CD8-positive, alpha-beta memory T cell (primary cell): ENCODE results near the gene STARD13. TPM values are rescaled to one million over a fixed set of nuclear protein-coding genes. Genes with fewer than 3 reads are reported as not detected.
"Not testable (repeated sequence)": the region's sequence is repeated elsewhere in the genome, so short reads cannot be mapped to it uniquely, and the experiment has no call there.

Experiments
- CTCF ChIA-PET: fragments of 350-600 bp; sonication (Branson Sonifier 250); formaldehyde crosslinking; loops from one replicate; lab custom pipeline; 2021; ENCODE audit warnings: antibody characterized with exemption; lab: Charles Lee
- POLR2A ChIA-PET: fragments of 350-600 bp; sonication (Branson Sonifier 250); formaldehyde crosslinking; loops from one replicate; lab custom pipeline; 2021; ENCODE audit warnings: antibody characterized with exemption; lab: Charles Lee
- DNase-seq, 5 donors: peaks; one replicate each; pipeline versions ENCODE4 v3.0.0 to v3.0.0-alpha.2; 2020 to 2022; ENCODE audit warnings: mixed read lengths in 1 of 5
- H3K27ac ChIP-seq: one replicate; pipeline ENCODE4 v1.7.0; 2013; ENCODE audit warnings: low read depth, mild to moderate bottlenecking, low read length, moderate library complexity
- H3K27me3 ChIP-seq: 2 replicates; pipeline ENCODE4 v1.7.0; 2013; ENCODE audit warnings: low read length, mild to moderate bottlenecking; ENCODE audit not compliant: insufficient read depth, poor library complexity, severe bottlenecking
- H3K36me3 ChIP-seq: 2 replicates; pipeline ENCODE4 v1.7.0; 2013; ENCODE audit warnings: mild to moderate bottlenecking, low read length, moderate library complexity; ENCODE audit not compliant: insufficient read depth
- H3K4me1 ChIP-seq: 2 replicates; pipeline ENCODE4 v1.7.0; 2013; ENCODE audit warnings: mild to moderate bottlenecking, low read length, moderate library complexity; ENCODE audit not compliant: insufficient read depth
- H3K4me3 ChIP-seq: 2 replicates; pipeline ENCODE4 v1.7.0; 2013; ENCODE audit warnings: mild to moderate bottlenecking, low read length
- H3K9me3 ChIP-seq: 2 replicates; pipeline ENCODE4 v1.7.0; 2013; ENCODE audit warnings: mild to moderate bottlenecking, low read length
- H3K27ac Mint-ChIP-seq, 8 donors: one replicate each; pipeline ENCODE4 v1.8.0; 2020 to 2021; ENCODE audit warnings: mixed read lengths in 8 of 8, mild to moderate bottlenecking in 6 of 8, inconsistent platforms in 3 of 8, moderate library complexity in 3 of 8
- H3K27me3 Mint-ChIP-seq, 2 donors: one replicate each; pipeline ENCODE4 v1.8.0; 2020 to 2021; ENCODE audit warnings: mixed read lengths in 2 of 2, mild to moderate bottlenecking in 1 of 2, moderate library complexity in 1 of 2
- H3K36me3 Mint-ChIP-seq, 3 donors: one replicate each; pipeline ENCODE4 v1.8.0; 2020 to 2021; ENCODE audit warnings: mixed read lengths in 3 of 3, inconsistent platforms in 1 of 3, mild to moderate bottlenecking in 1 of 3
- H3K4me1 Mint-ChIP-seq, 3 donors: one replicate each; pipeline ENCODE4 v1.8.0; 2020 to 2021; ENCODE audit warnings: mixed read lengths in 3 of 3, inconsistent platforms in 1 of 3, mild to moderate bottlenecking in 1 of 3
- H3K4me3 Mint-ChIP-seq, 7 donors: one replicate each; pipeline ENCODE4 v1.8.0; 2020 to 2021; ENCODE audit warnings: mixed read lengths in 7 of 7, mild to moderate bottlenecking in 6 of 7, moderate library complexity in 4 of 7, inconsistent platforms in 2 of 7
- H3K9me3 Mint-ChIP-seq, 5 donors: one replicate each; pipeline ENCODE4 v1.8.0; 2020 to 2022; ENCODE audit warnings: mixed read lengths in 5 of 5, mild to moderate bottlenecking in 3 of 5, moderate library complexity in 2 of 5, inconsistent platforms in 1 of 5
- polyA plus RNA-seq: library from polyadenylated mRNA; unstranded; fragments of 300-500 nt; fragmentation: Illumina TruSeq; gene quantifications from one replicate; pipeline ENCODE4 v1.2.3, GENCODE V29; 2021
- total RNA-seq, 2 experiments: library from RNA; stranded (reverse); gene quantifications; one replicate each; pipeline ENCODE4 v1.2.3, GENCODE V29; 2021

The STARD13 gene
- total and polyA plus RNA-seq, 3 experiments from 2014 or later: 0.40 to 0.48 TPM; not detected in 1

- Mint-ChIP-seq H3K4me1 (no peaks in the 10 kb centered on the region), H3K27ac (no peak overlapping the region), H3K27me3 (peaks cover 4 to 6% of the 10 kb centered on the region in 2 donors), H3K9me3 (no peaks in the 10 kb centered on the region), H3K4me3 (no peak overlapping the region), H3K36me3 (no peaks in the 10 kb centered on the region)
- no peak overlapping the region for H3K4me3 ChIP-seq
- no peak overlapping the region for H3K27ac ChIP-seq
- POLR2A ChIA-PET: no interaction called here
- CTCF ChIA-PET: no interaction called here
- H3K4me1 ChIP-seq: no peaks in the 10 kb centered on the region
- H3K27me3 ChIP-seq: no peaks in the 10 kb centered on the region
- no peaks in the 10 kb centered on the region for H3K9me3 ChIP-seq
- no peaks in the 10 kb centered on the region for H3K36me3 ChIP-seq
- DNase-seq: no peak
Observed at GRCh38 chr13:33172911-33173310, 112.6 kb downstream of the STARD13 start.

DNA sequence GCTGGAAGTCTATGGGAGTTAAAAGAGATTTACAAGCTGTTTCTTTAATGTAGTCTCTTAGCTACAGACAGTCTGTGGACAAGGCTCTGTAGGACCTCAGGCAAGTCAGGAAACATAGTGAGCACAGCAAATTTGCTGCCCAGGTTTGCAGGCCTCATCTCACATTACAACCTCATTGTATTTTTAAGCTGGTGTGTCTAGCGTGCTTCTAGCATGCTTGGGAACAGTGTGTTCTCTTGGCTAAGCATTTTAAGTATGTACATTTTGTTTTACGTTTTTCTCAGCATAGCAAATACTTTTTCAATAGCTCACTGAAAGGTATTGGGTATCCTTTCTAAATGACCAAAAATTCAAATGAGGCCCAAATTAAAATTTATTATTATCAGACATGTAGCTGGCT lies 113.2 kb downstream of the STARD13 start:
- H3K27me3 Mint-ChIP-seq: peaks cover 4 to 6% of the 10 kb centered on the region in 2 donors
- H3K27ac ChIP-seq: no peak overlapping the region
- ChIA-PET CTCF (no interaction called here), POLR2A (no interaction called here)
- no peak overlapping the region for H3K27ac Mint-ChIP-seq
- H3K4me3 ChIP-seq: no peak overlapping the region
- H3K4me1 Mint-ChIP-seq: no peaks in the 10 kb centered on the region
- H3K9me3 ChIP-seq: no peaks in the 10 kb centered on the region
- H3K27me3 ChIP-seq: no peaks in the 10 kb centered on the region
- H3K36me3 Mint-ChIP-seq: no peaks in the 10 kb centered on the region
- H3K36me3 ChIP-seq: no peaks in the 10 kb centered on the region
- H3K4me1 ChIP-seq: no peaks in the 10 kb centered on the region
- H3K9me3 Mint-ChIP-seq: no peaks in the 10 kb centered on the region
- no peak overlapping the region for H3K4me3 Mint-ChIP-seq
- DNase-seq: no peak

DNA sequence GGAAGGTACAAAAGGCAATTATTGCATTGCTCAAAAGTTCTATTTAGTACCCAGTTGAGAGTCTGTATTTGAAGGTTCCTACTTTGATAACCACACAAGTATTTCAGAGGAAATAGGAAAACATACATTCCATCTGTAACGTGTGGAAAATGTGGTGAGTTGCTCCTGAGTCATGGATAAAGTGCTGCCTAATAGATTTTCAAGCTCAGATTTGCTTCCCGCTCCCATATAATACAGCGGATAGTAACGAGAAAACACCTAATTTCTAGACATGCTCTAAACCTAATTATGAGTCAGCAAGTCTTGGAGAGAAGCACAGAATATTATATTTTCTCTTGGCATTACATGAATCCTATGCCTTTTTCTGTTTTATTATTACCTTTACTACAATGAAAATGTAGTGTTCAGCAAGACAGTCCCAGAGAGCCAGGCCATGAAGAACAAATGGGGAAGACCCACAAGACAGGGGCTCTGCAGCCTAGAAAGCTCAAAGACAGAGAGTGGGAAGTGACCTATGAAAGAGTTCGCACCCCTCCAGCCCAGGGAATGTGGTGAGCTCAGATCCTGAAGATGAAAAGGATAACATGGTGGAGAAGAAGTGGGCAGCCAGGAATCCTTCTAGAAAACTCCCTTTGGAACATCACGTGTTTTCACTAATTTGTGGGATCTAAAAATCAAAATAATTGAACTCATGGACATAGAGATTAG lies 116.1 kb downstream of the STARD13 start:
- no peak for DNase-seq
- Mint-ChIP-seq H3K36me3 (no peaks in the 10 kb centered on the region), H3K4me1 (no peaks in the 10 kb centered on the region), H3K9me3 (no peaks in the 10 kb centered on the region), H3K27me3 (peaks cover 5 to 6% of the 10 kb centered on the region in 2 donors), H3K4me3 (no peak overlapping the region), H3K27ac (no peak overlapping the region)
- no peaks in the 10 kb centered on the region for H3K36me3 ChIP-seq
- H3K27ac ChIP-seq: no peak overlapping the region
- no peaks in the 10 kb centered on the region for H3K9me3 ChIP-seq
- POLR2A ChIA-PET: no interaction called here
- no peak overlapping the region for H3K4me3 ChIP-seq
- H3K4me1 ChIP-seq: no peaks in the 10 kb centered on the region
- CTCF ChIA-PET: no interaction called here
- no peaks in the 10 kb centered on the region for H3K27me3 ChIP-seq

- Mint-ChIP-seq H3K27me3 (peaks cover 5 to 6% of the 10 kb centered on the region in 2 donors), H3K9me3 (no peaks in the 10 kb centered on the region), H3K4me1 (no peaks in the 10 kb centered on the region), H3K4me3 (no peak overlapping the region), H3K27ac (no peak overlapping the region), H3K36me3 (no peaks in the 10 kb centered on the region)
- H3K4me1 ChIP-seq: no peaks in the 10 kb centered on the region
- DNase-seq: no peak
- H3K27ac ChIP-seq: no peak overlapping the region
- H3K27me3 ChIP-seq: no peaks in the 10 kb centered on the region
- no peak overlapping the region for H3K4me3 ChIP-seq
- ChIA-PET POLR2A (no interaction called here), CTCF (no interaction called here)
- no peaks in the 10 kb centered on the region for H3K9me3 ChIP-seq
- H3K36me3 ChIP-seq: no peaks in the 10 kb centered on the region
Observed at GRCh38 chr13:33168321-33168960, 117.1 kb downstream of the STARD13 start.

DNA sequence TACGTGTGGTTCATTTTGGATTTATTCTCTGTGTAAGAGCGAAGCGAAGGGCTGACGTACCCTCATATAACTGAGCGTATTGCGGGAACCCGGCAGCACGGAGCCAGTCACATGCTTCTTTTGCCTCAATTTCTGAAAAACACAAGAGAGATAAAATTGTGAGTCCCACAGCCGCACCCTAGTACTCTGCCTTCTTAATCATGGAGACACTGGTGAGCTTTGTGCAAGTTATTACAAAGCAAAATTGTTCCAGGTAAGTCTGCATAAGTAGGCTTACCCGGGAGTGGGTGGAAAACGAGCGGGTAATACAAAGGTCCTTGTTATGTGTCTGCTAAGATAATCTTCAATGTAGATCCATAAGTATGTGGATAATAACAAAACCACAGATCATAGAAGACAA lies 118.1 kb downstream of the STARD13 start:
- Histone ChIP-seq H3K27me3 (no peaks in the 10 kb centered on the region), H3K9me3 (no peaks in the 10 kb centered on the region), H3K36me3 (no peaks in the 10 kb centered on the region), H3K27ac (no peak overlapping the region), H3K4me1 (no peaks in the 10 kb centered on the region), H3K4me3 (no peak overlapping the region)
- DNase-seq: no peak
- Mint-ChIP-seq H3K9me3 (peaks cover 0 to 5% (median 4%) of the 10 kb centered on the region in 5 donors), H3K4me3 (no peak overlapping the region), H3K27ac (no peak overlapping the region), H3K27me3 (peaks cover 5 to 6% of the 10 kb centered on the region in 2 donors), H3K4me1 (no peaks in the 10 kb centered on the region), H3K36me3 (no peaks in the 10 kb centered on the region)
- ChIA-PET POLR2A (no interaction called here), CTCF (no interaction called here)

DNA sequence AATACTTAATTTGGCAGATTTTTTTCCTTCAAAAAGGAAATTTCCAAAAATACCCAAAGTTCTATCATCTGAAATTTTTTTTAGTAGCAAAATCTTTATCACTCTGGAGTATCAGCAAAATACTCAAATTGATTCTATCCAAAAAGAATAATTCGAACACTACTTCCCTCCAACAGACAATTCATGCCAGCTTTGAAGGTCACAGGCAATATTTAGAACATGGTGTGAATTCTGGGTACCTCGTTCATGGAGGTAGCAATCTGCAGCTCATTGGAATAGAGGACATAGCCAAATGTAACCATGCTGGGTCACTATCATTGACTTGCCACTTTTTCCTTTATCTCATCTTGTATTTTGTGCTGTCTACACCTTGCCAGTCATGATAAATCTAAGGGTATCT lies 119.8 kb downstream of the STARD13 start:
- Histone ChIP-seq H3K4me3 (no peak overlapping the region), H3K36me3 (no peaks in the 10 kb centered on the region), H3K27me3 (no peaks in the 10 kb centered on the region), H3K4me1 (no peaks in the 10 kb centered on the region), H3K27ac (no peak overlapping the region), H3K9me3 (no peaks in the 10 kb centered on the region)
- peaks cover 5 to 6% of the 10 kb centered on the region in 2 donors for H3K27me3 Mint-ChIP-seq
- no peaks in the 10 kb centered on the region for H3K4me1 Mint-ChIP-seq
- no peak overlapping the region for H3K4me3 Mint-ChIP-seq
- POLR2A ChIA-PET: no interaction called here
- CTCF ChIA-PET: no interaction called here
- DNase-seq: no peak
- H3K36me3 Mint-ChIP-seq: no peaks in the 10 kb centered on the region
- no peak overlapping the region for H3K27ac Mint-ChIP-seq
- peaks cover 5 to 14% (median 7%) of the 10 kb centered on the region in 5 donors for H3K9me3 Mint-ChIP-seq

- ChIA-PET POLR2A (no interaction called here), CTCF (no interaction called here)
- H3K36me3 Mint-ChIP-seq: no peaks in the 10 kb centered on the region
- Histone ChIP-seq H3K36me3 (no peaks in the 10 kb centered on the region), H3K9me3 (no peaks in the 10 kb centered on the region), H3K27me3 (no peaks in the 10 kb centered on the region), H3K27ac (no peak overlapping the region), H3K4me3 (no peak overlapping the region), H3K4me1 (no peaks in the 10 kb centered on the region)
- DNase-seq: no peak
- no peak overlapping the region for H3K4me3 Mint-ChIP-seq
- no peak overlapping the region for H3K27ac Mint-ChIP-seq
- peaks cover 2 to 5% of the 10 kb centered on the region in 2 donors for H3K27me3 Mint-ChIP-seq
- no peaks in the 10 kb centered on the region for H3K4me1 Mint-ChIP-seq
- H3K9me3 Mint-ChIP-seq: peaks cover 5 to 14% (median 7%) of the 10 kb centered on the region in 5 donors
Observed at GRCh38 chr13:33164331-33164730, 121.2 kb downstream of the STARD13 start.

- H3K27me3 Mint-ChIP-seq, H3K27ac Mint-ChIP-seq, H3K9me3 ChIP-seq, H3K27me3 ChIP-seq, H3K4me3 ChIP-seq, H3K36me3 Mint-ChIP-seq, H3K4me3 Mint-ChIP-seq, POLR2A ChIA-PET, H3K36me3 ChIP-seq, DNase-seq, H3K4me1 ChIP-seq, H3K27ac ChIP-seq, H3K4me1 Mint-ChIP-seq, CTCF ChIA-PET: not testable (repeated sequence)
- H3K9me3 Mint-ChIP-seq: peaks cover 5 to 14% (median 7%) of the 10 kb centered on the region in 5 donors
Observed at GRCh38 chr13:33162725-33163124, 122.8 kb downstream of the STARD13 start.
